ENCODE results near the gene DHODH. TPM values are rescaled to one million over a fixed set of nuclear protein-coding genes. Genes with fewer than 3 reads are reported as not detected.

The DHODH gene
- total RNA-seq, 1 donor from 2014 or later: 8.6 TPM

DNA sequence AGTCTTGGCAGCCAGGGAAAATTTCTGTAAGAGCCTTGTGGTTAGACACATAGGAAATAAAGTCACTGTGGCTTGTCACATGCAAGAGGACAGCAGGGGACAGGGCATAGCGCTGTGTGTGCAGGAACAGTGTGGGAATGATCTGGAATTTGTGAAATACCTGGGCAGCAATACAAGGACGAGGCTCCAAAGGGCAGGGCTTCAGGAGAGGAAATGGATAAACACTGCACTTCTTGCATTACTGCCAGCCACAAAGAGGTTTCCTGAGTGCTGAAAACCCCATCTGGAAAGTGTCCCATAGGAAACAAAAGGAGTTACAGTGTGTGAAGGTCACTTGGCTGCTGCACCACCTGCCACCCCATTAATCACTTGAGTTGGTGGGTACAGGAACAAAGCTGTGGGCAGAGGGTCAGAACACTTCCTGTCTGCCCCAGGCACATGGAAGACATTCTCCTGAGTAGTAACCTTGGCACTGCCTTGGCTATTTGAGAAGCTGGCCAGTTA is 33.7 kb downstream of the DHODH start:
- H3K36me3 ChIP-seq: peaks cover 0 to 18% of the 10 kb centered on the region in 2 donors
- TF ChIP-seq, protein P1, sequence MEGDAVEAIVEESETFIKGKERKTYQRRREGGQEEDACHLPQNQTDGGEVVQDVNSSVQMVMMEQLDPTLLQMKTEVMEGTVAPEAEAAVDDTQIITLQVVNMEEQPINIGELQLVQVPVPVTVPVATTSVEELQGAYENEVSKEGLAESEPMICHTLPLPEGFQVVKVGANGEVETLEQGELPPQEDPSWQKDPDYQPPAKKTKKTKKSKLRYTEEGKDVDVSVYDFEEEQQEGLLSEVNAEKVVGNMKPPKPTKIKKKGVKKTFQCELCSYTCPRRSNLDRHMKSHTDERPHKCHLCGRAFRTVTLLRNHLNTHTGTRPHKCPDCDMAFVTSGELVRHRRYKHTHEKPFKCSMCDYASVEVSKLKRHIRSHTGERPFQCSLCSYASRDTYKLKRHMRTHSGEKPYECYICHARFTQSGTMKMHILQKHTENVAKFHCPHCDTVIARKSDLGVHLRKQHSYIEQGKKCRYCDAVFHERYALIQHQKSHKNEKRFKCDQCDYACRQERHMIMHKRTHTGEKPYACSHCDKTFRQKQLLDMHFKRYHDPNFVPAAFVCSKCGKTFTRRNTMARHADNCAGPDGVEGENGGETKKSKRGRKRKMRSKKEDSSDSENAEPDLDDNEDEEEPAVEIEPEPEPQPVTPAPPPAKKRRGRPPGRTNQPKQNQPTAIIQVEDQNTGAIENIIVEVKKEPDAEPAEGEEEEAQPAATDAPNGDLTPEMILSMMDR (IDR thresholded peaks at IDR 0.05): no peak
- no peak overlapping the region for H3K27ac ChIP-seq
- H3K9me3 ChIP-seq: no peaks in the 10 kb centered on the region
- no peak overlapping the region for H3K4me3 ChIP-seq
- intact Hi-C loops (cut with DNase I): no loop called here
- H3K27me3 ChIP-seq: no peaks in the 10 kb centered on the region
- DNase-seq (ENCODE audit: low spot score in 2 of 2): no peak
- H3K4me1 ChIP-seq: no peaks in the 10 kb centered on the region

DNA sequence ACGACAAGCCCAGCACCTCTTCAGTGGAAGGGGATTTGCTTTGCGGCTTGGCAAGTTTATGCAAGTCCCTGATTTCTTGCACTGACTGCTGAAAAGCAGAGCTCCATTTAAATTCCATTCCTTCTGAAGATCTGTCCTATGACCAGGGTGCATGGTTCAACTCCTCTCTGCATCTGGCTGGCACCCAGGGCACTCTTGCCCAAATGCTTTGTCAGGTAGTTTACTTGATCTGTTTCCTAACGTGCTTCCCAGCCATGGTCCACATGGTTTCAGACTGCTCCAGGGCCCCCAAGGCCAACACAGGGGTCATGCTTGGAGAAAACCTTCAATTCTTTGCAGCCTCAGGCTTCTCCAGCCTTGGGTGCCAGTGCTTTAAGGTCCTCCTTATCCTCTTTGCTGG is 34.5 kb downstream of the DHODH start:
- Histone ChIP-seq H3K4me3 (no peak overlapping the region), H3K36me3 (peaks cover 0 to 18% of the 10 kb centered on the region in 2 donors), H3K9me3 (no peaks in the 10 kb centered on the region), H3K27ac (no peak overlapping the region), H3K27me3 (no peaks in the 10 kb centered on the region), H3K4me1 (no peaks in the 10 kb centered on the region)
- TF ChIP-seq, protein P1 (IDR thresholded peaks at IDR 0.05): no peak
- intact Hi-C loops (cut with DNase I): no loop called here
- DNase-seq (ENCODE audit: low spot score in 2 of 2): no peak

DNA sequence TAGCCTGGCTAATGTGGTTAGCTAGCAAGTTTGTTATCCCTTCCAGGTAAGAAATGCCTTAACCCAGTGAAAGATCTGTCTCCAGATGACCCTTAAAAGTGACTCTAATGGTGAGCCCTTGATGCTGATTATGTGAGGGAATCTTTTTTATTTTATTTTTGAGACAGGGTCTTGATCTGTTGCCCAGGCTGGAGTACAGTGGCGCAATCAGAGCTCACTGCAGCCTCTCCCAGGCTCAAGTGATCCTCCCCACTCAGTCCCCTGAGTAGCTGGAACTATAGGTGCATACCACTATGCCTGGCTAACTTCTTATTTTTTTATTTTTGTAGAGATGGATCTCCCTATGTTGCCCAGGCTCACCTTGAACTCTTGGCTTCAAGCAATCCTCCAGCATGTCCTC is 35.0 kb downstream of the DHODH start:
- no peak overlapping the region for H3K27ac ChIP-seq
- H3K9me3 ChIP-seq: no peaks in the 10 kb centered on the region
- peaks cover 0 to 18% of the 10 kb centered on the region in 2 donors for H3K36me3 ChIP-seq
- TF ChIP-seq, protein P1 (IDR thresholded peaks at IDR 0.05): no peak
- no peak for DNase-seq (ENCODE audit: low spot score in 2 of 2)
- H3K4me3 ChIP-seq: no peak overlapping the region
- H3K4me1 ChIP-seq: no peaks in the 10 kb centered on the region
- H3K27me3 ChIP-seq: no peaks in the 10 kb centered on the region
- intact Hi-C loops (cut with DNase I): no loop called here

DNA sequence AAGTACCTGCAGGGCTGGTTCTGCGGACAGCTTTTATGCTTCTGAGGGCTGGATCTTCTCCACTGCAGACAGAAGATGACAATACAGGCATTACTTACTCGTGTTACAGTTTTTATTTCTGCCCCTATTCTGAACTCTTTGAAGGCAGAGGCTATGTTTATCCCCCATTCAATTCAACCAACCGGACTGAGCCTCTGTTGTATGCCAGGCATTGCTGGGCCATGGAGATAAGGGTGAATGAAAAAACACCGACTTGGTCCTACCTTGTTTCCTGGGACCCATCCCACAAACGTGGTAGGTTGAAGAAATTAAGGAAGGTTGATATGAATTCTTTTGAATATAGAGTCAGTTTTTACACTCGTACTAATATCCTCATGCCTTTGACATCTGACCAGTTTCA is 35.8 kb downstream of the DHODH start:
- Histone ChIP-seq H3K27me3 (no peaks in the 10 kb centered on the region), H3K9me3 (peaks cover 0 to 4% of the 10 kb centered on the region in 2 donors), H3K36me3 (peaks cover 0 to 18% of the 10 kb centered on the region in 2 donors), H3K27ac (no peak overlapping the region), H3K4me3 (no peak overlapping the region), H3K4me1 (no peaks in the 10 kb centered on the region)
- no peak for DNase-seq (ENCODE audit: low spot score in 2 of 2)
- TF ChIP-seq, protein P1 (IDR thresholded peaks at IDR 0.05): no peak
- intact Hi-C loops (cut with DNase I): no loop called here

DNA sequence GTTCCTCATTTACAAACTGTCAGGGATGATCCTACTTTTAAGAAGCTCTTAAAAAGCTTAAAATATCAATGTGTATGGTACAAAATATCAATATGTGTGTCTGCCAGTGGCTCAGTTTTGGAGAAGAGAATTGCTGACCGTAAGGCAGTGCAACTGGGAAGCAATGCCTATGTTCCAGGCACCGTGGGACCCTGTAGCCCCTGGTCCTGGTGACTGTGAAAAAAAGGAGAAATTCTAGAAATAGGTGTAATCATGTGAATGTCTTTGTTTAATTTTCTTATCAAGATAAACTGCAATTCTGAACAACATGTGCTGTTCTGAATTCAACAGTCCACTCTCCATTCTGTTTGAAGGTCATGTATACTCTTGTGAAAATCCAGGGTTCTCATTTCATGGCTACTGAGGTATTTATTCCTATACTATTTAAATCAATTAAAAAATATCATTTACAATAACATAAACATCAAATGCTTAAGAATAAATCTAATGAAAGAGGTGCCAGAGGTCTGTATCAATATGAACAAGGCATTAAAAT is 36.3 kb downstream of the DHODH start:
- DNase-seq (ENCODE audit: low spot score in 2 of 2): no peak
- Histone ChIP-seq H3K27me3 (no peaks in the 10 kb centered on the region), H3K27ac (no peak overlapping the region), H3K36me3 (peaks cover 0 to 18% of the 10 kb centered on the region in 2 donors), H3K4me3 (no peak overlapping the region), H3K4me1 (no peaks in the 10 kb centered on the region), H3K9me3 (peaks cover 0 to 6% of the 10 kb centered on the region in 2 donors)
- TF ChIP-seq, protein P1 (IDR thresholded peaks at IDR 0.05): no peak
- intact Hi-C loops (cut with DNase I): no loop called here

DNA sequence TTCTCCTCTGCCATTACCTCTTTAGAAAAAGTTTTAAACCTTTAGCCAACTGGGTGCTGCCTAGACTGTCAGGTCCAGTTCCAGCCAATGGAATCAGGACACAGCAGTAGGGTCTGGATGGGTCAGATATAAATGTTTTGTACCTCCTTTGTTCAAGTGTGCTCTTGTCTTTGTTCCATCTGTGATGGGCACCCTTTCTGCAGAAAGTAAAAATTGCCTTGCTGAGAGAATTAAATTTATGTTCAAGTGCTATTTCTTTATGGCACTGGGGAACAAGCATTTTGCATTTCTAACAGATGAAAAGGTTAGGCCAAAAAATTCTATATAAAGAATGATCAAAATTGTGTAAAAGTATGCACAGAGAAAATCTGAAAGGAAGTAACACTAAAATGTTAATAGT is 40.6 kb downstream of the DHODH start:
- TF ChIP-seq, protein P1 (IDR thresholded peaks at IDR 0.05): no peak
- Histone ChIP-seq H3K9me3 (peaks cover 0 to 6% of the 10 kb centered on the region in 2 donors), H3K27me3 (no peaks in the 10 kb centered on the region), H3K36me3 (no peaks in the 10 kb centered on the region), H3K4me3 (no peak overlapping the region), H3K4me1 (no peaks in the 10 kb centered on the region), H3K27ac (no peak overlapping the region)
- intact Hi-C loops (cut with DNase I): no loop called here
- no peak for DNase-seq (ENCODE audit: low spot score in 2 of 2)
